GM18508 (cell line): ENCODE data around the gene ORC1.

Experiments used
- ATAC-seq: cut with Tn5 transposase; IDR thresholded peaks from one replicate; pipeline ENCODE4 v1.9.1; 2021; ENCODE audit warnings: moderate number of reproducible peaks; ENCODE audit not compliant: insufficient read depth, unreplicated experiment

ORC1 gene

GRCh38 chr1:52348704-52349300 is 55.4 kb downstream of the ORC1 start:
- no peak for ATAC-seq

GRCh38 chr1:52346653-52347052 is 57.6 kb downstream of the ORC1 start:
- no peak for ATAC-seq

- ATAC-seq: no peak
These were observed 59.0 kb downstream of the ORC1 start for GRCh38 chr1:52345252-52345651.

- no peak for ATAC-seq
These were observed 60.2 kb downstream of the ORC1 start for GRCh38 chr1:52343979-52344378.

GRCh38 chr1:52341655-52342260 is 62.5 kb downstream of the ORC1 start:
- no peak for ATAC-seq

- ATAC-seq: no peak
These were observed 66.8 kb downstream of the ORC1 start for GRCh38 chr1:52337439-52337838.

- ATAC-seq: no peak
These were observed 69.2 kb downstream of the ORC1 start for GRCh38 chr1:52334906-52335528.

GRCh38 chr1:52332411-52332810 is 71.8 kb downstream of the ORC1 start:
- no peak for ATAC-seq

- no peak for ATAC-seq
These were observed 75.6 kb downstream of the ORC1 start for GRCh38 chr1:52328615-52329014.

- no peak for ATAC-seq
These were observed 78.4 kb downstream of the ORC1 start for GRCh38 chr1:52325786-52326185.

- no peak for ATAC-seq
These were observed 80.5 kb downstream of the ORC1 start for GRCh38 chr1:52323731-52324130.
